Stimulated activated CD8-positive, alpha-beta memory T cell treated with anti-CD3 and anti-CD28 coated beads, Interleukin-15, amount 100 ng/mL, for 1 hour (primary cell): ENCODE results near the gene MAML2.

Source experiments
- DNase-seq: peaks from one replicate; pipeline ENCODE4 v3.0.0-alpha.2; 2020; ENCODE audit warnings: low read depth

MAML2 gene

DNA sequence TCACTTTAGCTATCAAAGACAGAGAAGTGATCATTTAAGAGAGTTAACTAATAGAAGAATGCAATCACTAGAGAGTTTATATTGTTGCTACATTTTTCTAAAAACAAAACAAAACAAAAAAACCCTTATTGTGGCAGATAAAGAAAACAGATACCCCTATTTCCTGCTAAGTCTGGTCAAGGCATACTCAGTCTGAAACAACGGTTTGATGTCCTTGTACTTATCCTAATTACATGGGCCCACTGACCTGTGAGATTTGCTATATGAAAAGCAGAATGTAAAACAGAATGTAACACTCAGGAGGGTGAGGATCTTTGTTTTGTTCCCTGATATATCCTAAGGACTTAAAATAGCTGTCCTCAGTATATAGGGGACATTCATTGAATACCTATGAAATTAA is 24.6 kb downstream of the MAML2 start:
- no peak for DNase-seq

DNA sequence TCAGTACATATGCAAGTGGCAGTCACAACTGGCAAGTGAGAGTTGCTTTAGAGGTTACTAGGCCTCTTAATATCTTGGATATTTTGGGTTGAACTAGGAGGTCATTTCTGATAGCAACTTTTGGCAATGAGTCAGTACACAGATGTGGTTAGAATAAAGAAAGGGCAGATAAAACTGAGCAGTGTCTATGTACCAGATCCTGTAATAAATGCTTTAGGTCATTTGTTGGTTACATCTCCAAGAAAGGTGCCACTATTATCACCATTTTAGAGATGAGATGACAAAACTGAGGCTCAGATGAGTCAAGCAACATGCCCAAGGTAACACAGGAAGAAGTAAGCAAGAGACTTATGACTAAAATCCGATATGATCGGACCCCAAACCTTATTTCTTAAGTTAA is 25.0 kb downstream of the MAML2 start:
- DNase-seq: no peak

DNA sequence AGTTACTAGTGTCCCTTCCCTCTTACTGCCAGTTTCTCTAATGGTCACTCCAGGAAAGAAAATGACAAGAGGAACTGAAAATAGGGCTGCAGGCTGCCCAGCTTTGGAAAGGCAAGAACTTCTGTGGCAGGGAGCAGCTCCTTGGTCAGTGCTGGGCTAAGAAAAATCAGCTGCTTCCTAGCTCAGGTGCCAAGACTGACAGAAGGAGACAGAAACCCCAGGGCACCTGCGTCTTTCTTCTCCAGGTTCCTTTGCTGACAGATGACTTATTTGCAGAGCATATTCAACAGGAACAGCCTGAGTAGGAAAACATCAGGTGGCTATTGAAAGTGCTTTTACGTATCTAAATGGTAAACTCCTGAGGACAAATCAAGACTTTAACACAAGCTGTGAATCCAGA is 25.4 kb downstream of the MAML2 start:
- no peak for DNase-seq

DNA sequence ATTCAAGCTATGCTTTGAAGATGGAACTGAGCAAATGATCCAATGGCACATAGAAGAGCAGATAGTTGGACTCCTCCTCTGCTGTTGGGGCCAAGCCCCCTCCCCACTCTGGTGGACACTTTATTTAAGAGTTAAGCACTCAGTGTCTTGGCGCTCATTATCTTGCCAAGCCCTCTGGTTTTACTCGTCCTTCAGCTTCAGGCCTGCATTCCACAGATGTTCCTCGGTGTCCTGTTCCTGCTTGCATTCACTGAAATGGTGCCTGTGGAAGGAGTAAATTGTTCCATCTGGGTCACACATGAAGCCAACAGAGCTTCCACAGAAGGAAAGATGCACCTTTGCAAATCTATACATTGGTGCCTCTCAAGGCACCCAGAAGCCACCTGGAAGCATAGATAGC is 26.1 kb downstream of the MAML2 start:
- DNase-seq: no peak

DNA sequence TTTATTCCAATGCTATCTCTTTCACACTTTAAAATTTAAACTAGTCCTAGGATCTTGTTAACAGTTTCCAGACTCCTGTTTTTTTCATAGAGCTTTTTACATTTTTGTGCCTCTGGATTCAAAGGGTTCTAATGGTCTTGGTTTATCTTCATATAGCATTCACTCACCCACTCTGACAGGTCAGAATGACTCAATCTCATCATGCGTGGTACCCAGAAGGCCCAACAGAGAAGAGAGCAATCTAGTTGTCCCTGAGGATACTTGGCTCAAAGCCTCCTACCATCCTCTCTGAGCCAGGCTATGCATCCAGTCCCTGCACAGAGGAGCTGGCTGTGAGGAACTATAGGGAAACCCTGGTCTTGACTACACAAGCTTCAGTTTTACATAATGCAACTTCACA is 27.5 kb downstream of the MAML2 start:
- DNase-seq: no peak

DNA sequence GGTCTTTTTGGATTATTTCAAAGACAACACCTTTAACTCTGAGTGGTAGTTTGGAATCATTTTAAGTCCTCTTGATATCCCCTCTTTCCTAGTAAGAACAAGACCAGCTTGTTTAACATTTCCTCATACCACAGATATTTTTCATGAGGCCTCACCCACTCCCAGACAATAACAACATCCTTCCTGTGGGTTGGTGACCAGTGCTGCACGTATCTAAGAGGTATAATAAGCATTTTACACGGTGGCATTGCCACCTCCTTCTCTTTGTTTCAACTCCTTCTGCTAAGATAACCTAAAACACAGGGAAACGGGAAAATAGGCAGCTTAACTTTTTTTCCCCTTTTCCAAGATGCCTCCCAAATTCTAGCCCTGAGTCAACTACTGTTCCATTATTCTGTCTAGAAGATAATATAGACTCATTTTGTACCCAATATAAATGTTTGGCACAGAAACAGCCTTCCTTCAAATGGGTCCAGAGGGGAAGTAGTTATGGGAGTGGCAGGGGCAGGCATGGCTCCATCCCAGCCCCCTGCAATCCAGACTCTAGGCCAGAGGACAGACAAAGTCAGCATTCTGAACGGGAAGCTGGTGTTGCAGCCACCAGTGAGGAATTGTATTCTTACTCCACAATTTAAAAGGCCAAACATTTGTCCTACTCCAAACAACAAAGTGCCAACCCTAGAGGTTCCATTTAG is 28.5 kb downstream of the MAML2 start:
- DNase-seq: no peak

DNA sequence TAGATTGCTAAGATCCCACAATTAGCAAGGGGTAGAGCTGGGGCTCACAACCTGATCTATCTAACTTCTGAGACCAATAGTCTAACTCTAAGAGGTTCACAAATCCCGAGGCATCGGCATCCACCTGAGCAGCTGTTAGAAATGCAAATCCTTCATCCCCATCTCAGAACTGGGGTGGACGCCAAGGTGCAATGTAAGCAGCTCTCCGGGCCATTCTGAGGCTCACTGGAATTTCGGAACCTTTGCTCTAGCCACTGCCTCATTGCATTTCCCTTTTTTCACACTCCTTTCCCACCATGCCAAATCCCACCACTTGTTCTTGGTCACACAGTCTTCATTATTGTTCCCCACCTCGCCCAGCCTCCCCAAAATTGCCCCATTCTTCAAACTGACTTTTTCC is 29.8 kb downstream of the MAML2 start:
- DNase-seq: no peak

DNA sequence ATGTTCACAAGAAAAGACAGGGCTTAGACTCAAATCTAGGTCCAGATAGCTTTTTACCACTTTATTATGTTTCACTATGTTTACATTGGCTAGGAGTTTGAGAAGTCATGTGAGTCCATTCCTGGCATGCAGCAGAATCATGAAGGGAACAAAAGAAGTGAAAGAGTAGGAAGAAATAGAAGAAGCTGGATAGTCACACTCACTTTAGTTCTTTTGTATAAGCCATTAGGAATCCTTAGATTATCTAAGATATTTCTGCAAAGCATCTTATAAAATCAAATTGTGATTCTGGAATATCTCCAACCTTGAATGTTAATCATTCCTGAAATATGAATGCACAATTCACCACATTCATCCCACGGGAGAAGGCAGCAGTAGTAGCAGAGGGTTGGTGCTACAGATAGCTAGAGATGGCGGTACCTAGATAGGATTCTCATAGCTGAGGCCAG is 31.9 kb downstream of the MAML2 start:
- no peak for DNase-seq

DNA sequence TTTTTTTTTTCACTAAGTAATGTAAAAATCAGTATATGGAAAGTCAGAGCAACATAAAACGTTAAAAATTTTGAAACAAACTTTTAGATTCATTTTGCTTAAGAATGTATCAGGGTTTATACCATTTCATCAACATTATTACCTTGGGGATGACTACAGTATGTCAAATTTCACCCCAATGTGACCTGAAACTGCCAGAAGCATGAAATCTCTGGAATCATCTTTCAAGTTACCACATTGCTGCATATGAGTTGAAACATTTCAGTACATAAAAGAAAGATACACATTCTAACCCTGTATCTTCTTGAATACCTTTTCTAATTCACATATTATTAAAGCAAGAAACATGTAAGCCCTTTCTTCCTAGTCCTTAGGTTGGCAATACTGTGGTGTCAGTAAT is 32.8 kb downstream of the MAML2 start:
- no peak for DNase-seq

DNA sequence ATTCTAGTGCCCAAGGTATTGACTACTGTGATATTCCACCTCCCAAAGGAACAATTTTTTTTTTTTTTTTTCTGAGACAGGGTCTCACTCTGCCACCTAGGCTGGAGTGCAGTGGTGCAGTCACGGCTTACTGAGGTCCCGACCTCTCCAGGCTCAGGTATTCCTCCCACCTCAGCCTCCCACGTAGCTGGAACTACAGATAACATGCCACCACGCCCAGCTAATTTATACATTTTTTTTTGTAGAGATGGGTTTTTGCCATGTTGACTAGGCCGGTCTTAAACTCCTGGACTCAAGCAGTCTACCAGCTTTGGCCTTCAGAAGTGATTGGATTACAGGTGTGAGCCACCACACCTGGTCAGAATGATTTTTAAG is 33.4 kb downstream of the MAML2 start:
- no peak for DNase-seq

DNA sequence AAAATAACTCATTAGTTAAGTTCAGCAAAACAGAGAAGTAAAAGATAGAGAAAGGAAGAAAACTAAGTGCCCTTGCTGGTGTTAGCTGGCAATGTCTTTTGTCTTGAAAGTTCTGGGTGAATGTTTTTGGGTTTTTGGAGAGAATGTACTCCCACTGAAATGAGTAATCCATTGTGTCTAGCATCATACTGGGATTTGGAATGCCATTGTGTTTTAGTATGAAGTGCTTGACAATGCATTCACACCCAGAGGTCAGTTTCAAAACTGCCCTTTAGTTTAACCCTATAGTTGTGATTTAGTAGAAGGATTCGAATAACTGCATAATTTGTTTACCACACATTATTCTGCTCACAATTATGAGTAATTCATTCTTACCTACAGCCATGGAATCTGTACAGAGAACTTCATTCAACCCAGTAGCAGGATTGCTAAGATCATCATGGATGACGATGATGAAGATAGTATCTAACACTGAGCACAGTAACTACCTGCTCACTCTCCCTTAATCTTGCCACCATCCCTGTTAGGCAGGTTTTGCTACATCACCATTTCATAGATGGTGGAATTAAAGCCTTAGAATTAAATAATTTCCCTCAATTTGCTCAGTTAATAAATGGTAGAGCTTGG is 33.9 kb downstream of the MAML2 start:
- DNase-seq: no peak

DNA sequence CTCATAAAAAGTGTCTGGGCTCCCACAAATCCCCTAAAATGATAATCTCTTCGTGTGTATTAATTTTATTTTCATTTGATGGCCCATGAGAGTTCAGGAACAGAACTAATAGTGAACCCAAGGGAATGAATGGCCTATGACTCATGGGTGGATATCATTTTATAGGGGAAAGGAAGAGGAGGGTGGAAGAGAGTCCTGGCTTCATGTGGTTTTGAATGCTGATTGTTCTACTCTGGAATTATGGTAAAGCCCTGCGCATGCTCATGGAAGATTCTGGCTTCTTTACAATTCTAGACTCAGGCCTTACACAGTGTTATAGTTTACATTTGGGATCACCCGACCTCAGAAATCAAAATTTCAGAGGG is 35.2 kb downstream of the MAML2 start:
- DNase-seq: no peak

DNA sequence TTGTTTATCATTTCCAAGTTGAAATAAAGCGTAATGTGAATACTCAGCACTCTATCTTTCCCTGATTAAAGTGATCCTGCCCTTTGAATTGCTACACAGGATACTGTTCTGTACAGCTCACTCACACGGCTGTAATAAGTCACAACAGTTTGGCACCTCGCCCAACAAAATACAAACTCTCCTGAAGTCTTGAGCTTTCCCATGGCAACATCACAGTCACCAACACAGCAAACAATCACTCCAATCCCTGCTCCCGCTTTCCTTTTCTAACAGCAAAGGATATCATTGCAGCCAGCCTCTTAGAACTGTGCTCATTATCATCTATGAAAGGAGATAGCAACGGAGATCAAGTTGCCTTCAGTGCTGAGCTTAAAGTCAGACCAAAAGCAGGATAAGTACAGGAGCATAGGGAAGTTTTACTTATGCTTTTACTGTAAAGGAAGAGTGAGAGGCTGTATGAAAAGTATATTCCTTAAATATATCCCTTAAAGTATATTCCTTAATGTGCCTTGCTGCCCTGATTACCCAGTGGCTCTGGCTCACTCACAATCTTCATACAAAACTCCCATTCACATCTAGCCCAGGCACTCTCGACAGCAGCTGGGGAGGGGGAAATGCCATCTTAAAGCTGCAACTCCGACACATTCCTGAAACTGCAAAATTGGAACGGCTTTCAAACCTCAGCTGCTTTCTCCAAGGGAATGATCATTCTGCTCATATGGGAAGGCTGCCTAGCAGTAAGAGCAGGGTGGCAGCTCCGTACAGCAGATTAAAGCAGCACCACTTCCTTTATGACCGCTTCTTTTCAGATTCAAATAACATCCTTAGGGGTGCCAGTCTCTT is 35.8 kb downstream of the MAML2 start:
- DNase-seq: no peak

DNA sequence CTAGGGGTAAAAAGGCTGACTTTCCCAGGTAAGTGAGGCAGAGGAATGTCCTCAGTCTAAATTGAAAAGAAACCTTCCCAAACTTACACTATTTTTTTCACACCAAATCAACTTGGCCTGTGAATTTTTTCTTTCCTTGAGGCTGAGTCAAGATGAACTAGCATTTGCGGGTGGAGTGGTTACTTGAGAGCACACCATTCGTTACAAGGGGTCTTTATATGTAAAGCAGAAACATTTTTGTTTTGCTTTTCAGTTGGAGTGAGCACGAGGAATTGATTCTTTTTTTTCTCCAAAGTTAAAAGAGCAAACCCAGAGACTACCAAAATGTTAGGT is 36.4 kb downstream of the MAML2 start:
- no peak for DNase-seq

DNA sequence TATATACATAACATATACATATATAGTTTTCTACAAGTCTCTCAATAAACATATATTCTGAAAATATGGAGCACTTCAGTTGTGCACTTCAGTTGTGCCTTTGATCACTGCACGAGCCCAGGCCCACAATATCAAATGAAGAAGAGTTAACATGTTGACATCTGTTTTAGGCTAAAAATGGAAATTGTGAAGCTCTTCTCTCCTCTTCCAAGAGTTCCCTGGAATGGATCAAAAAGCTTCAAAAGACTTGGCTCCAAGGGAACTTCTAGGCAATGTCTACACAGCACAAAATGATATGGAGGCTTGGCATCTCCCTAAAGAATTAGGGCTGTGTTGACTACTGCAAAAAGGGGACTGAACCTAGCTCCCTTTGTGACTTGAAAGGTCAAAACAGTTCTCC is 36.9 kb downstream of the MAML2 start:
- no peak for DNase-seq

DNA sequence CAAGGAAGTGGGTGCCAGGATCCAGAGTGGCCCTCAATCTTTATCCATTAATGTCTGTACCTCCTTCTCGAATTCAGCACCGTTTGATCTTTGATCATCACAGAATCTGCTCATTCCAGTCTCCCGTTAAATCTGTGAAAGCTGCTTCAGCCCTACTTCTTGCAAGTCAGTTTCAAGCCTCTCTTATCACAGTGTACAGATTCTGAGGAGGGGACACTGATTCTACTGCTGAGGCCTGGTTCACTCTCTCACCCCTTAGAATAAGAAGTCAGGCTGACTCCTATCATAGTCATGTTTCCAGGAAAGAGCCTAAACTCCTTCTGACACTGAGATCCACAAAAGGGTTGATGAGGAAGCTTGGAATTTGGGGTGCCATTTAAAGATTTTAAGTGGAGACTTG is 39.0 kb downstream of the MAML2 start:
- no peak for DNase-seq

DNA sequence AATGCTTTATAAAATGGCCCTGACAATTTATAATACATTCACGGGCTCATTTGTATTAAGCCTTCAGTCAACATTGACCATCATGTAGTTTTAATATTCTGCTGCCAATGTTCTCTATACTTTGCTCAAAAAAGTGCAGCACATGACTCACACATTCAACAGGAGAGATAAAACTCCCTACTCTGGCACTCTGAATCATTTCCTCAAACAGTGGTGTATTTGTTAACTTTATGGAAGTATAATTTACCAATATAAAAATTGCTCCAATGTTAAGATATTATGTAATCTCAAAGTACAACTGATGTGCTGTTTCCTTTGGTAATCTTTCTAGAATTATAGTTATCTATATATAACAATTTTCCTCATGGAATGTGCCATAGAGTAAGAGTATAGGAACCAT is 39.9 kb downstream of the MAML2 start:
- DNase-seq: no peak

DNA sequence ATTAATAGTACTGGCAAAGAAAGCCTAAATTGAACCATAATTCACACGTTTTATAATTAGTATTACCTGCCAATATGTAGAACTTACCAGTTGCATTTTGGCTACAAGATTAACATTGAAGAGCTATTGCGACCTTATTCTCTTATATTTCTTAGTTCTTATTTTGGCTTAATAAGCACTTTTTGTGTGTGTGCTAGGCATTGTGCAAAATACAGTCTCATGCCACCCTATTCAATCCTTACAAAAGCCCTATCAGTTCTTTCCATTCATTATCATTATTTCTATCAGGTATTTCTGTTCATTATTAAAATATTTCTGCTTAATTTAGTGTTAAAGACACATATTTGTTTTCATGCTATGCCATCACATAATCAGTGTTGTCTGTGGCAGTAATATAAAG is 41.2 kb downstream of the MAML2 start:
- DNase-seq: no peak

DNA sequence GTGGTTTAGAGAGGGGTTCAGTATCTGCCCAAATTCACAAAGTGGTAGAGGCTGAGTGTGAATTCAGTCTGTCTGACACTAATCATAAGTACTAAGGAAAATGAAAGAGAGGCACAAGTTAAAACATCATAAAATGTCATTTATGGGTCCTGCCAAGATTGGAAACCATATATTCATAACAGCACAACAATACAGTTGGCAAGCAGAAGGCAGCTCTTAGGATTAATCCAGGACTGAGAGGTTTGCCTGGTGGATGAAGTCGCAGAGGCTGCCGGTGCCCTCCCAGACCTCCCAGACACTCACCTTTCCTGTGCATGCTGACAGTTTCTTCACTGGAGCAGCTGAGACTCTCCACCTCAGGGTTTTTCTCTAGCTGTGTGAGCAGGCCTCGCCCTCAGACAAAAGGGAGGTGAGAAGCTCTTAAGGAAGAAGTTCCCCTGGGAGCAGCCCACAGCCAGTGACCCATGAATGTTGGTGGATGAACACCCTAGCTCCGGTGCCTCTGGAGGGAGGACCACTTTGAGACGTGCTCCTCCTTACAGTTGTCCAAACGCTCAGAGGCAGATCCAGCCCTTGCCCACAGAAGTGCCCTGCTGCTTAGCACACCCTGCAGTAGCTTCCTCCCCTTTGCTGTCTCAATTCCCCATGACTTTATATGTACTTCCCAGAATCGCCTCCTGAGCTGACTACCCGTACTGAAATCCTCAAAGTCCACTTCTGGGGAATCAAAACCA is 43.7 kb downstream of the MAML2 start:
- DNase-seq: no peak

DNA sequence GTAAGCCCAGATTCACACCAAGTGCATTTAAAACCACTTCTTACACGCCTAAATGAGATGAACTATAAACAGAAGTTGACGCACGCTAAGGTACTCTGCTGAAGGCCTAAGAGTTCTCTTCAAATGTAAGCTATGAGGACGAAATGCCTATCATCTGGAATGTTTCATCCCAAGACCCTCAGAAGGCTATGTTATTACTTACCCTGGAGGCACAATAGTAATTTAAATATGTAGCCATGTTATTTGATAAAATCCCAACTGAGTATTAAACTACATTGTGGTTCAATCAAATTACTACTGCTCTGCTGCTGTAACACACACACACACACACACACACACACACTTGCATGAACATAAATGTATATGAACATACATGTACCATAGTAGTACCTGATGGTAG is 47.6 kb downstream of the MAML2 start:
- no peak for DNase-seq

DNA sequence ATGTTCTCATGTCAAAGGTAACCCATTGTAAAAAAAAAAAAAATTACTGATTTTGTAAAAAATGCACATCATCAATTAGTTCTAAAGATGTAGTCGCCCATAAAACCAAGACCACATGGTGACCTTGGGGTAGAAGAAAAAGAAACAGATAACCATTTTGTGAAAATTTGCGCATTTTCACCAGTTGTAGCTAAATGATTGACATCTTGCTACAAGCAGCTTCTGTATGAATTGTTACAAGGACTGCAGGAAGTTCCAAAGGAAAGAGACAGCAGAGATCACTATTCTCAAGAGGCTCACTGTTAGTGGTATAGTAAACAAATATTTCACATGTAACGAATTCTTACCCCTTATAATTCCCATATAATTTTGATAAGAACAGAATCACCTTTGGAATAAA is 48.7 kb downstream of the MAML2 start:
- DNase-seq: no peak

DNA sequence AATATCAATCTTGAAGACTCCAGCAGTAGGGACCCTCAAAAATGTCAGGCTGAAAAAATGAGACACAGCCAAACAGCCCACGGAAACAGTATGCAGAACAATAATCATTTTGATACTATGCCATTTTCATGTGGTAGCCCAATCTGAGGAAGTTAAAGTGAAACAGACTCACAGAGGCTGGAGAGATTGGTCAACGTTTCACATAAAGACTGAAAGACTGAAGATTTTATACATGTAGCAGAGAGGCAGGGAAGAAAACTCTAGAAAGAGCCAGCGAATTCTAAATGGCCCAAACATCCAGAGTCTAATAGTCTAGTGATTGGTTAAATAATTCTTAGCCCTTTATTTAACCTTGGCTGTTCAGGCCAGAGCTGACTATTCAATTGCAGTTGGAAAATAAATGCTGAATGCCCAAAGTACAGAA is 49.4 kb downstream of the MAML2 start:
- no peak for DNase-seq

DNA sequence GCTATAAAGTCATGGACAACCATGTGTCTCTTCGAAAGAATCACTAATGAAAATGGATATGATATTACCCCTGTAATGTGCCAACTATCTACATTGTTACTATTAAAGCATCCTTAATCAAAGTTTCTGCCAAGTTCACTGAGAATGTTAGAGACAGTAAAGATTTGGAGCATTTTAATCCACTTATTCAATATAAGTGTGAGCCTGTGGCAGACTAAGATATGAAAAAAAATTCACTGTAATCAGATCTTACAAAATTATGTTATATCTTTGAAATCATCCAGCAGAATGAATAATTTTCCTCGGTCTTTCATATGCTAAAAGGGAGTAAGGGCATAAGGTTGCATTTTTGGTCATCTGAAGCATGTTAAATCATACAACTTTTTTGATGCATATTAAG is 49.9 kb downstream of the MAML2 start:
- DNase-seq: no peak
